A172 (cell line): ENCODE results near the gene PPP2R3A. TPM values are rescaled to one million over a fixed set of nuclear protein-coding genes. Genes with fewer than 3 reads are reported as not detected.

Source experiments
- DNase-seq: peaks from one replicate; pipeline ENCODE4 v3.0.0-alpha.2; 2015; ENCODE audit warnings: low spot score
- total RNA-seq: library from RNA; depleted of rRNA; stranded (reverse); fragments of >200 nt; shearing (Covaris generic); gene quantifications from 2 replicates; pipeline ENCODE4 v1.2.3, GENCODE V29; 2014

Gene PPP2R3A
- total RNA-seq, 1 experiment from 2014 or later = 19.1 TPM

DNA sequence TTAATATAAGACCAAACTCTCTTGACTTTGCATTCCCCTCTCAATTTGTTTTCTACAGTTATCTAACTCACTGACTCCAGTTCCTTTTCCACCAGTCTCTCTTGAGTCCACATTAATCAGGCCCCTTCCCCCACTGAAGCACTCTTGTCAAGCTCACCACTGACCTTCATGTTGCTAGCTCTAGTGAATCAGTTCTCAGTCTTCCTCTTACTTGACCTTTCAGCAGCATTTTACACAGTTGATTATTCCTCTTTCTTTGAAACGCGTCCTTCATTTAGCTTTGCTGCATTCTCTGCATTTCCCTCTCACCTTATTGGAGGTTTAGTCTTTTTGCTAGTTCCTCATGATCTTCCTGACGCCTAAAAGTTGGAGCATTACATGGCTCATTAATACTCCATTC is 8.3 kb downstream of the PPP2R3A start:
- DNase-seq = no peak

DNA sequence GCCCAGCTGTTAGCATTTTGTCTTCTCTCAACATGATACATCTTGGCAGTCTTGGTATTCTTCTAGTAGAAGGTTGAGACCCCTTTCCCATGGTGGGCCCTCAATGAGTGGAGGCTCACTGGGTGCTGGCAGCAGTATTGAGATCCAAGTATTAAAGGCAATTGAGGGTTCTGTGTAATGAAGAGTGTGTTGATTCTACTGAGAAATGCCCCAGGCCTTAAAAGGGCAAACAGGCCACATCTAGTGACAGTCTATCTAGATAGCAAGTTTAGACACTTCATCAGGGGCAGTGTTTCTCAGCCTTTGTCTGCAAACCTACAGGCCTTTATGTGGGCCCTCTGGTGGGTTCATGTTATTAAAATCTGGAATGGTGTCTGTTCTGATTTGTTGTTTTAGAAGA is 9.5 kb downstream of the PPP2R3A start:
- DNase-seq = no peak

DNA sequence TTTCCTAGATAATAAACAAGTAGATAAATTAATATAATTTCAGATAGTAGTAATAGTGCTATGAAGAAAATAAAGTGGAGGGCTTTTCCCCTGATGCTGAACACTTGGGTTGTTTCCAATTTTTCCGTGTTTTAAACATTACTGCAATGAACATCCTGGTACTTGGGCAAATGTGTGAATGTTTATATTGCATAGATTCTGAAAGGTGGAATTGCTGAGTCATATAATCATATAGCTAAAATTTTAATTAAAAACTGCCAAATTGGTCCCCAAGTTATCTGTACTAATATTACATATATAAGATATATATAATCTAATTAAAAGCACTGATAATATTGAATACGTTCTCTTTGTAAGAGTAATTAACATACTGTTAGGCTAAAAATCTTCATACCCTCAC is 10.0 kb downstream of the PPP2R3A start:
- DNase-seq = no peak

- no peak for DNase-seq
These were observed 14.8 kb downstream of the PPP2R3A start for GRCh38 chr3:135980343-135980742.

DNA sequence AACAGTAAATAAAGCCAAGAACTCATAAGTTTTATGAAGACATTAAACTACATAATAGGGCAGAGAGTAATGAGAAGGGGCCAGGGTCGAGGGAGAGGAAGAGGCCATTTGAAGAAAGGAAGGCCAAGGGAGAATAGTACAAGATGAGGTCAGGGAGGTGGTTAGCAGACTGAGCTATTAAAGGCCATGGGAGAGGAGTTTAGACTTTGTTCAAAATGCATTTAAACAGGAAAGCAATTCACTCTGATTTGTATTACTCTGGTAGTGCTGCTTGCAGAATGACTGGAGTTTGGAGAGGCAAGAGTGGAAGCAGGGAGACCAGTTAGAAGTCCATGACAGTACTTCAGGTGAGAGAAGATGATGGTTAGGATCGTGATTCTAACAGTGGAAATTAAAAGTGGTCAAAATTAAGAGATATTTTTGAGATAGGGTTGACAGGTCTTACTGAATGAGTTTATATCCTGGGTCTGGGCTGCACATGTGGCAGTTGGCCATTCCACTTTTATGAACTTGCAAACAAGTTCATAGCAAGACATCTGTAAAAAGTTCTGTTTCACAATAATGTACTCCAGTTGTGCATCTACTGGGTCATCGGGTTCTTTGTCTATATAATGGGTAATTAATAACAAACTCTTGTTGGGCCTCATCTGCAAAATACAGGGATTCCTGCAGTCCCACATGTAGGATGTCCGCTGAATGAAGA is 16.3 kb downstream of the PPP2R3A start:
- no peak for DNase-seq

GRCh38 chr3:135982404-135982761 is 16.9 kb downstream of the PPP2R3A start:
- DNase-seq = no peak

- DNase-seq = peak; percentile 70
These were observed 17.5 kb downstream of the PPP2R3A start for GRCh38 chr3:135982922-135983581.

DNA sequence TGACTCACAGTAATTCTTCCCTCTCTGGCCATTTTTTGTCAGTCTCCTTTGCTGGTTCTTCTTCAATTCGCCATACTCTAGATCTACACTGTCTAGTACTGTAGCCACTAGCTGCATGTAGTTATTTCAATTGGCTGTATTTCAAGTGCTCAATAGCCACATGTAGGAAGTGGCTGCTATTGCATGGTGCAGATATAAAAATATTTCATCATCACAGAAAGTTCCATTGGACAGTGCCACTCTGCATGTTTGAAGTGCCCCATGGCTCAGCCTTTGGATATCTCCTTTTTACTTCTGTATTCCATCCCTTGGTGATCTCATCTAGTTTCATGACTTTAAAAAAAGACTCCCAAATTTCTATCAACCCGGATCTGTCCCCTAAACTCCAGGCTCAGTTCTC is 22.1 kb downstream of the PPP2R3A start:
- DNase-seq = no peak

DNA sequence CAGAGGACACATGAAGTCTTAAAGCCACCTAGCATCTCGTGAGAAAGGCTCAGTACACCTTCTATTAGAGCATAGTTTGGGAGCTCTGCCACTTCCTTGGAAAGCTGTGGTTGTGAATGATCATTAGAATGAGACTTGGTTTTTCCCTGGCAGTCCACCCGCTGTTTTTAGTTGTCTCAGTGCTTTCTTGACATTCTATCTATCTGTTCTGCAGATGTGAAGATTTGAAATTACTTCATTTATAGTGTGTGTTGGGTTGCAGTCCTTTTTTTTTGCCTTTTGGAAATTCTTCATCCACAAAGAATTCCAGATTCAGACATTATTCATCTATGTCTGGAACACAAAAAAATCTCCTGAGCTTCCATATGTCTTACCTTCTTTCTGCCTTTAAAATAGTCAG is 23.7 kb downstream of the PPP2R3A start:
- no peak for DNase-seq

GRCh38 chr3:135990903-135991302 is 25.4 kb downstream of the PPP2R3A start:
- DNase-seq = no peak

DNA sequence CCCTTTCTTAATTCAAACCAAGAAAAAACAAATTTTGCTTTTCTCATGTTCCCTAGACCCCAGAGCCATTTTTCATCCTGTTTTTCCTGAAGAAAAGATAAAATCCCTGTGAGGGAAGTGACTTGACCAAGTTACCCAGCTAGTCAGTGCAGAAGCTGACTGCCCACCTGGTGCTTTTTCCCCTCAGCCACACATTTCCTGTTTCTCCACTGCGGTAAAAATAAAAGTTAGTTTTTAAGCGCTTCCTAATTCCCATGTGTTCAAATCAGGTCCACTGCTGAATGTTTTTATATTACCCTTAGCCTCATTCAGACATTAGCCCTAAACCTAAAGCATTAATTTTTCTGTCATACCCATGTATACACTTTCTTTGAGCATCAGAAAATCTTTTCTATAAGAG is 26.1 kb downstream of the PPP2R3A start:
- DNase-seq = peak; percentile 40

GRCh38 chr3:135992072-135992471 is 26.5 kb downstream of the PPP2R3A start:
- DNase-seq = peak; percentile 82

DNA sequence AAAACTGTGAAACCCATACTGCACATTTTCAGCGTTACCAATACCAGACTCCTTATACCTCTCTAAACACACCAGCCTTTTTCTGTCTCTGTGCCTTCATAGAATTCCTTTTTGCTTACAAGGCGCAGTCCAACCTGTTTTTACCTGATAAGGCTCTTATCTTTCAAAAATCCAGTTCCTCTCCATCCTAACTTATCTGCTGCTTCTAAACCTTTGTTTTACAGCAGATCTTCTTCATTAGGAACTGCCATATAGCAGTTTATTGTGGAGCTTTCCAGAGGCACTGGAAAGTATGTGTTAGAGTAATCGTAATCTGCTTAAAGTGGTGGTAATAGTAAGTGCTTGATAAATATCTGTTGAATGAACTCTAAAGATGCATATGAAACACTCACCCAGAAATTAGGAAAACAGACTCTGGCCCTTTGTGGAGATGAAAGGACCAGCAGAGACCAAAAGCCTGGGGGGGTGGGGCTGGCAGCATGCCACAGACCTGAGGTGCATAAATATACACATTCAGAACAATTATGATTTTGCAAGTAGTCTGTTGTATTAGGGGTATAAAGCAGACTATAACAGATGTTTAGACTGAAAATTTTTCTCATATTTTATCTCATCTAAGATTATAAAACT is 29.3 kb downstream of the PPP2R3A start:
- no peak for DNase-seq

DNA sequence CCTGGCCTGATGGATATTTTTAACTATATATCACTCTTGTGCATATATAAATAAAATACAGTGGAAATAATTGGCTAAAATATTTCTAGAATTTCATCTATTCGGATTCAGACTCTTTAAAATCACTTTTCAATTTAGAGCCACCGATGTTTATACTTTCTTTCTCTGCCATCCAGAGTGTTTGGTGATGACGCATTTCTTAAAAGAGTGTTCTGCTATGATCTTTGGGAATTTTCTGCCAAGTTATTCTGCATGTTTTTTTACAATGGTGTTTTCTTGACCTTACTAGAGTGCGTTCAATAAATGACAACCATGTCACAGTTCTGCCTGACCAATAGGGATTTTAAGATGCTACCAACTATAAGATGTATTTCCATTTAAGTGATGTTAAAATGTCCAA is 30.2 kb downstream of the PPP2R3A start:
- DNase-seq = no peak

GRCh38 chr3:135997554-135998320 is 32.2 kb downstream of the PPP2R3A start:
- DNase-seq = no peak

DNA sequence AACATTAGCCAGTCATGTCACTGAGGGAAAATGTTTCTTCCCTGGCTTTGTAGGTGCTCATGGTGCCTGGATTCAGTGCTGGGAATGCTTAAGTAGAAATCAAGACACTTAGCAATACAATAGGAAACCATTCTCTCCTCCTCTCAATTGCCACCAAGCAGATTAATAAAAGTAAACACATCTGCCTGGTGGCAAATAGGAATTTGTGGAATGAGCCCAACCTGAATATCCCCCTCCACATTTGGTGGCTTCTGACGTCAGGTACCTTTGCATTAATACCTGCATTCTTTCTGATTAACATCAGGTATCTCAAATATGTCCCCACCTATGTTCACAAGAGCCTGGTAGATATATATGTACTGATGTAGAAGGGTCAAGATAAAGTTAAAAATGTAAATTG is 42.7 kb downstream of the PPP2R3A start:
- no peak for DNase-seq

DNA sequence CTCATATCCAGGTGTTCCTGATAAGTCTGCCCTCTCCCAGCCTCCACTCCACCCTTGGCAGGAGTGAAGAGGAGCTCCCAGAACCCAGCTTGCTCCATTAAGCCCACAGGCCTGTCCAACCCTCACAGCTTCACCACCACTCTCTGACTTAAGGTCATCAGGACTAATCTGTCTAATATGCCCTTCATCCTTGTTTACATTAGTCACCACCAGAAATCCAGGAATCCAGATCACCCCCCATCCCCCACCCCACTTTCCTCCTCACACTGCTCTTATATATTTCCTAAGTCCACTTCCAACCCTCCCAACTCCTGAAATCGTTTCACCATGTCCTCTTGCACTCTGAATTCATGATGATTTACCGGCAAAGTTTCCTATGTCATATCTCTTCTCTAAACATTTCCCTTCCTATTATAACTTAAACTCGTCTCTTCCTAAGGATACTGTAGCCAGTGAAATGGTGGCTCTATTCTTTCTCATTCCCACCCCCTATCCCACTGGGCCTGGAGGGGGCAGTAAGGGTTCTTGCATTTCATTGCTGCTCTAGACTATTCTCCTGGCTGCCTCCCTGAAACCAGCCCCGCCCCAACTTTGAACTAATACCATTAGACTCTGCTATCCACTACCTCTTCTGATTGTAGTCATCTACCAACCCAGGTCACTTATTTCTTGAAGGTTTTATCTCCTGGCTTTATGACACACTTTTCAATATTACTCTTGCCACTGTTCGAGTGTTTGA is 43.4 kb downstream of the PPP2R3A start:
- DNase-seq = no peak

DNA sequence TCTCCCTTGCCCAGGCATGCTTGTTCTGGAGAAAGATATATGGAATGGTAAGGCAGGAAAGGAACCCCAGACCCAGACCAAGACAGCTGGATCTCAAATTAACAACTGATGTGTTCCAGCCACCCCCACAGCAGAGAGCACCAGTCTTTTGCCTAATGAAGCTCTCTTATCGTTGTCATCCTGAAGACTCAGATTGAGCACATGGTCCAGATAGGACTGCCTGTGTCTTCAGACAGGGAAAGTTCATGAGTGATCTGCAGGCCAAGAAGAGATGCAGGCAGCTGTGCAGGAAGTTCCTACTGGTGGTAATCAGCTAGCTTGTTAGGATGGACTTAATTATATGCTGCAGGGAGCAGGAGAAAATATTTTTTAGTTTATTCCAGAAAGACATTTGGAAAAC is 53.3 kb downstream of the PPP2R3A start:
- no peak for DNase-seq

DNA sequence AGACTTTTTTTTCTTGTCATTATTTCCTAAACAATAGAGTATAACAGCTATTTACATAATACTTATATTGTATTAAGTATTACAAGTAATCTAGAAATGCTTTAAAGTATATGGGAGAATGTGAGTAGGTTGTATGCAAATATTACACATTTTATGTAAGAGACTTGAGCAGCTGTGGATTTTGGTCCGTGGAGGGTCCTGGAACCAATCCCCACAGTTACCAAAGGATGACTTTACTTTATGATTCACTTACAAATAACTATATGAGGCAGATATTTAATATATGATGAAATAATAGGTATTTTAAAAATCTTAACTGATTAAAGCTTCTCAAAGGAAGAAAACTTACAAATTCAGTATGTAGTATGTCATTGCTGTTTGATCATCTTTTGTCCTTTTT is 56.3 kb downstream of the PPP2R3A start:
- DNase-seq = no peak

- no peak for DNase-seq
These were observed 57.2 kb downstream of the PPP2R3A start for GRCh38 chr3:136022529-136023263.
